ENCODE data around the gene LRRC26.

LRRC26 gene

DNA sequence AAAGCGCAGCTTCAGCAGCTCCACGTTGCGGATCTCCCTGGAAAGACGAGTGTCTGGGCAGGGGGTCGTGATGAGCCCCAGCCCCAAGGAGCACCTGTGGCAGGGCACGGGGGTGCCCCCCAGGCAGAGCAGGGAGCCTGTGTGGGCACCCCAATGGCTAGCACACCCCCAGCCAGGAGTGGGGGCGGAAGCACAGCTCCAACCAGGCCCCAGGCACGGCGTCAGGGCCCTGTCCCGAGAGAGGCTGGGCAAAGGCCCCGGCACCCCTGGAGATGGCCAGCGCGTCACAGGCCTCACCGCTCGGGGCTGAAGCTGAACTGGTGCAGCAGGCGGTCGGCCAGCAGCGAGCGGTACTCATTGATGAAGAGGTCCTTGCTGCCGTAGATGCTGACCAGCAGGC lies 10.6 kb upstream of the LRRC26 start:
- DNase-seq (ENCODE audit: insufficient read length, low spot score) (no peak), FAIRE-seq (no peak)

DNA sequence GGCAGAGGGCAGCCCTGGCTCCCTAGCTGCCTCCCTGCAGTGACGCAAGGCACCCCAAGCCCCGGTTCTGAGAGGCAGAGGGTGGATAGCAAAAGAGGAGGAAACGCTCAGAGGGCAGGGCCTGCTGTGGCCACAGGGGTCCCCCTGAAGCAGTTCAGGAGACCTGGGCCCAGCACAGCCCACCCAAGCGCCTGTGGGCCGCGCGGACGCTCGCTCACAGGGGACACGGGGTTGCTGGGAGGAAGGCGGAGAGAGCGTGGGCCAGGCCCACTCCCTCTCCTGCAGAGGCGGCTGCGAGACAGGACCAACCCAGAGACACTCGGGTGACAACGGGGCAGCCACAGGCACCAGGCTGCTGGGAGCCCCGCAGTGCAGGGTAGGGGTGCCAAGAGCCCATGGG lies 9.9 kb upstream of the LRRC26 start:
- no peak for FAIRE-seq

More for the DNA sequence above, 10.6 kb upstream of the LRRC26 start:
- TF ChIP-seq, protein P1, sequence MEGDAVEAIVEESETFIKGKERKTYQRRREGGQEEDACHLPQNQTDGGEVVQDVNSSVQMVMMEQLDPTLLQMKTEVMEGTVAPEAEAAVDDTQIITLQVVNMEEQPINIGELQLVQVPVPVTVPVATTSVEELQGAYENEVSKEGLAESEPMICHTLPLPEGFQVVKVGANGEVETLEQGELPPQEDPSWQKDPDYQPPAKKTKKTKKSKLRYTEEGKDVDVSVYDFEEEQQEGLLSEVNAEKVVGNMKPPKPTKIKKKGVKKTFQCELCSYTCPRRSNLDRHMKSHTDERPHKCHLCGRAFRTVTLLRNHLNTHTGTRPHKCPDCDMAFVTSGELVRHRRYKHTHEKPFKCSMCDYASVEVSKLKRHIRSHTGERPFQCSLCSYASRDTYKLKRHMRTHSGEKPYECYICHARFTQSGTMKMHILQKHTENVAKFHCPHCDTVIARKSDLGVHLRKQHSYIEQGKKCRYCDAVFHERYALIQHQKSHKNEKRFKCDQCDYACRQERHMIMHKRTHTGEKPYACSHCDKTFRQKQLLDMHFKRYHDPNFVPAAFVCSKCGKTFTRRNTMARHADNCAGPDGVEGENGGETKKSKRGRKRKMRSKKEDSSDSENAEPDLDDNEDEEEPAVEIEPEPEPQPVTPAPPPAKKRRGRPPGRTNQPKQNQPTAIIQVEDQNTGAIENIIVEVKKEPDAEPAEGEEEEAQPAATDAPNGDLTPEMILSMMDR (IDR thresholded peaks at IDR 0.05; ENCODE audit: insufficient read depth, missing control alignments): no peak

DNA sequence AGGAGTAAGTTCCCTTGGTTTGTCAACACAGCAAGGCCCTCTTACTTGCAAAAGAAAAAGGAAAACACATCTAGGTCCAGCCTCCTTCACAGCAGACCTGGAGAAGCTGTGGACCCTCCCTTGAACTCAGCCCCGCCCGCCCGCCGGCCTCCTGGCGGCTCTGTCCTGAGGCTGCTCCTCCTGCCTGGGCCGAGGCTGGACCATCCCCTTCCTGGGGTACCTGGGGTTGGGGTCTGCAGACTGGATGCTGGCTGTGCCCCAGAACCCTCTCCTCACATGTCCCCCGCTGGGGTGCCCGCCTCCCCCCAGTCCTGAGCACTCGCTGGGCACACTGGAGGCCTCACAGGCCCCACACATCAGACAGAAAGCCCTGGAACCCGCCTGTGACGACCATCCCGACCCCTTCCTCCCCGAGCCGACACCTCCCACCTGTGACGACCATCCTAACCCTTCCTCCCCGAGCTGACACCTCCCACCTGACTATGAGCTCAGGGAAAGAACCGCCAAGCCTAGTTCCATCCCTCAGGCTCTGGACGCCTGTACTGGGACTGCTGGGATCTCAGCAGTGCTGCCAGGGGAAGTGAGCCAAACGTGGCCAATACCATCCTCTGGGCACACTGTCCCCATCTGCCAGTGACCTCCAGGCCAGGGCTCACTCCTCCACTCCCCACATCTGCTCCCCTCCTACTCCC lies 9.2 kb upstream of the LRRC26 start:
- TF ChIP-seq, protein P1 (IDR thresholded peaks at IDR 0.05; ENCODE audit: insufficient read depth, missing control alignments): no peak
- no peak for DNase-seq (ENCODE audit: insufficient read length, low spot score)
- FAIRE-seq: no peak

More for the DNA sequence above, 9.9 kb upstream of the LRRC26 start:
- TF ChIP-seq, protein P1 (IDR thresholded peaks at IDR 0.05; ENCODE audit: insufficient read depth, missing control alignments): no peak
- DNase-seq (ENCODE audit: insufficient read length, low spot score): no peak

DNA sequence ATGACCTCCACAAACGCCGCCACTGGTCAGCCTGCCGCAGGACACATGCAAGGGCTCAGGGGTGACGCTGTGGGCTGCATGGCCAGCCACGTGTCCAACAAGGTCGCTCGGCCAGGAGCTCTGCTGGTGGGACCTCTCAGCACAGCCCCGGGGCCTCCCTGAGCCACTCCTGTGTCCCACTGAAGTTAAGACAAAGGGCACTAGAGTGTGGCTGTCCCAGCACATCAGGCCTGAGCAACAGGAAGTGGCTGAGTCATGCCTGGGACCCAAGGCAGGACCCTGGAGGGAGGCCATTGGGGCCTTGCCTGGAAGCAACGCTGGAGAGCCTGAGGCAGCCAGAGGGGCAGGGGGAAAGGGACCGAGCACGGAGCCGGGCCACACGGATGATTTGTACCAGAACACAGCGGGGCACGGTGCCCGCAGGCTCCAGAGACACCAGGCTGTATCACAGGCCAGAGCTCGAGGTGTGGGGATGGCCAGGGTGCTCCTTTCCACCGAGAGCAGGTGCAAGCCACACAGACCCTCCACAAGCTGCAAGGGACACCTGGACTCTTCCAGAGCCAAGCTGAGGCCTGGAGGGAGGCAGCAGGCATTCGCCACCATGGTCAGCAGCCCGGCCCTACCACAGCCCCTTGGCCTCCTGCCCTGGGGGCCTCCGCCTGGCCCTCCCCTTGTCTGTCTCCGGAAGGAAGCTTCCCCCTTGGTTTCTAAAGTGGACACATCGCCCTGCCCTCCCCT lies 8.5 kb upstream of the LRRC26 start:
- FAIRE-seq: no peak
- DNase-seq (ENCODE audit: insufficient read length, low spot score): no peak
- TF ChIP-seq, protein P1 (IDR thresholded peaks at IDR 0.05; ENCODE audit: insufficient read depth, missing control alignments): no peak

DNA sequence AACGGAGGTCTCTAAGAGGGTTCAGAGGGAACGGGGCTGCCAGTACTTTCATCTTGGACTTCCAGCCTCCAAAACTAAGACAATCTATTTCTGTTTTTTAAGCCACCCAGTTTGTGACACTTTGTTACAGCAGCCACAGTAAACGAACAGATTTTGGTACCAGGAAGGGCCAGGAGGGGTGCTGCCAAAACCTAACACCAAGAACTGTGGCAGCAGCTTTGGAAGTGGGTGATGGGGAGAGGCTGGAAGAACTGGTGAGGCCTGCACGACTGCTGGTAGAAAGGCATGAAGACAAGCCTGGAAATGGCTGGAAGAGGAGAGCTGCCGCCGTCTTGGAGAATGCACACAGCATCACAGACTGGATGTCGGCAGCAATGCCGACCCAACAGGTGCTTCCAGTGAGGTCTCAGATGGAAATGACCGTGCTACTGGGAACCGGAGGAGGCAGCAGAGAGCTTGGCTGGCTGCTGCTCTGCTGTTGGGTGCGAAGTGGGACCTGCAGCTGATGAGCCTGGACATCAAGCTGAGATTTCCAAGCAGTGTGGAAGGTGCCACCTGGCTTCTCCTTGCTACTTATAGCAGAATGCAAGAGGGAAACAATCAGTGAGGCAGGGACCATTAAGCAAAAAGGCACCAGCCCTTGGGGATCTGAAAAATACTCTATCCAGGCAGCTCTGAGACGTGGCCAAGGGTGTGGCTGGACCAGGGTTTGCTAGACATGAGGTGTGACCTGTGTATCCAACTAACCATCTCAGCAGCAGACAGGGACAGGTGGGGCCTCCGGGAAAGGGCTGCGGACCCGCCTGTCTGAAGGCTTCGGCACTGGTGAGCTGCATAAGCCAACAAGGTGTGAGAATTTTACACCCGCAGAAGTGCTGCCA lies 6.7 kb upstream of the LRRC26 start:
- DNase-seq (ENCODE audit: insufficient read length, low spot score): no peak
- FAIRE-seq: no peak
- TF ChIP-seq, protein P1 (IDR thresholded peaks at IDR 0.05; ENCODE audit: insufficient read depth, missing control alignments): peak; percentile 56

DNA sequence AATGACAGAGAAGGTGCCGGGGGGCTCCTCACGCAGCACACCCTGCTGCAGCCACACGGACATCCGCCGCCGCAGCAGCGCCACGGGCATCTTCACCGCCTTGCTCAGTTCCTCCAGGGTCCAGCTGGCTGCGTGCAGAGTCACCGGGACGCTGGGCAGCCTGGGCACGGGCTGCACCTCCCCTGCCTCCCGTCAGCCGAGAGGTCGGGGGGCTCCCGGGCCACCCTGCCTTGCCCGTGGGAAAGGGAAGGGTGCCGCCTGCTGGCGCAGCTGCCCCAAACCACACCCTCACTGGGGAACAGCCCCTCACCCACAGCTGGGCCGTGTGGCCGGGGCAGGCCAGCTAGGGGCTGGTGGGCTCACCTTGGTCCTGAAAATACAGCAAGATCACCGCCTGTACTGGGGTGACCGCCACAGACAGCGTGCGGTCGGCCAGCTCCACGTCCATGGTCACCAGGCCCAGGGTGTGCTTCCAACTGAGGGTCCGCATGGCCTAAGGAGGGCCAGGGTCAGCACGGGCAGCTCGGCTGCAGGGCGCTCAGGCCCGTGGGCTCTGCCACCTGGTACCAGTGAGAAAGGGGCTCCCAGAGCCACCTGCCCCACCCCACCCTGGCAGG lies 5.6 kb upstream of the LRRC26 start:
- no peak for DNase-seq (ENCODE audit: insufficient read length, low spot score)
- TF ChIP-seq, protein P1 (IDR thresholded peaks at IDR 0.05; ENCODE audit: insufficient read depth, missing control alignments): peak; percentile 29
- no peak for FAIRE-seq
